Endometrial microvascular endothelial cells (primary cell): ENCODE results near the gene CASQ1. TPM values are rescaled to one million over a fixed set of nuclear protein-coding genes. Genes with fewer than 3 reads are reported as not detected.

Experiments used
- in situ Hi-C: cut with HindIII; loops from 2 replicates; pipeline ENCODE4 v1.10.0; 2017; ENCODE audit warnings: low sequenced_read_pairs, low pct_unique_long_range_greater_than_20kb; ENCODE audit errors: inconsistent ontology term
- total RNA-seq: library from RNA; depleted of rRNA; stranded (reverse); fragments of >200 nt; gene quantifications from one replicate; pipeline ENCODE4 v1.2.3, GENCODE V29; 2015; ENCODE audit errors: inconsistent ontology term

CASQ1 gene
- total RNA-seq, 1 donor from 2014 or later = 0.09 TPM

GRCh38 chr1:160194737-160195059 lies 4.3 kb downstream of the CASQ1 start:
- in situ Hi-C loops = no loop called here

GRCh38 chr1:160196143-160196542 lies 5.8 kb downstream of the CASQ1 start:
- in situ Hi-C loops = no loop called here

GRCh38 chr1:160197231-160197630 lies 6.9 kb downstream of the CASQ1 start:
- in situ Hi-C loops = no loop called here

GRCh38 chr1:160200786-160201185 lies 10.4 kb downstream of the CASQ1 start:
- in situ Hi-C loops = no loop called here

GRCh38 chr1:160204526-160205241 lies 14.3 kb downstream of the CASQ1 start:
- in situ Hi-C loops = no loop called here

- in situ Hi-C loops = no loop called here
Observed at GRCh38 chr1:160205242-160206035, 15.1 kb downstream of the CASQ1 start, which contains the start of gene PEA15. TSS of gene PEA15 (plus strand) at chr1:160205384. CDS start at chr1:160211545, 6,161 bp downstream.

GRCh38 chr1:160206036-160206389 lies 15.6 kb downstream of the CASQ1 start:
- in situ Hi-C loops = no loop called here

- in situ Hi-C loops = no loop called here
Observed at GRCh38 chr1:160206421-160207117, 16.2 kb downstream of the CASQ1 start.

GRCh38 chr1:160207118-160207650 lies 16.8 kb downstream of the CASQ1 start:
- in situ Hi-C loops = no loop called here

- in situ Hi-C loops = no loop called here
Observed at GRCh38 chr1:160207771-160208556, 17.6 kb downstream of the CASQ1 start.

GRCh38 chr1:160208557-160209320 lies 18.4 kb downstream of the CASQ1 start:
- in situ Hi-C loops = no loop called here

GRCh38 chr1:160209321-160210046 lies 19.1 kb downstream of the CASQ1 start:
- in situ Hi-C loops = no loop called here

GRCh38 chr1:160210561-160210960 lies 20.2 kb downstream of the CASQ1 start:
- in situ Hi-C loops = no loop called here

- in situ Hi-C loops = no loop called here
Observed at GRCh38 chr1:160211046-160211790, 20.8 kb downstream of the CASQ1 start.

- in situ Hi-C loops = no loop called here
Observed at GRCh38 chr1:160214481-160215140, 24.2 kb downstream of the CASQ1 start.

GRCh38 chr1:160216301-160216700 lies 25.9 kb downstream of the CASQ1 start:
- in situ Hi-C loops = no loop called here
